Fibroblast of mammary gland (primary cell): ENCODE results near the gene COG5.
A peak's percentile ranks its signal among the peaks of the same experiment; 100 is the strongest.

Source experiments
- DNase-seq: peaks from one replicate; pipeline ENCODE4 v3.0.0-alpha.2; 2010; ENCODE audit warnings: low read depth
- H3K4me3 ChIP-seq: 2 replicates; pipeline ENCODE4 v1.5.1; 2011; ENCODE audit warnings: low read depth, mild to moderate bottlenecking, low read length, moderate library complexity; ENCODE audit not compliant: control insufficient read depth
- CTCF ChIP-seq: conservative IDR thresholded peaks from 2 replicates; pipeline ENCODE4 v1.5.1; 2011; ENCODE audit warnings: low read depth, low read length, inconsistent platforms; ENCODE audit not compliant: control insufficient read depth, insufficient read depth

Gene COG5

GRCh38 chr7:107167483-107168232 lies 396.1 kb downstream of the COG5 start:
- TF ChIP-seq CTCF = peak; percentile 47
- peak; percentile 93 for DNase-seq
- H3K4me3 ChIP-seq = peak overlapping the region; percentile 67

- DNase-seq = no peak
- no peak for TF ChIP-seq CTCF
- H3K4me3 ChIP-seq = peak overlapping the region; percentile 67
These were observed 396.8 kb downstream of the COG5 start for GRCh38 chr7:107166736-107167426.

GRCh38 chr7:107165341-107165740 lies 398.4 kb downstream of the COG5 start:
- no peak overlapping the region for H3K4me3 ChIP-seq
- no peak for DNase-seq
- TF ChIP-seq CTCF = no peak

GRCh38 chr7:107164092-107164491 lies 399.6 kb downstream of the COG5 start:
- TF ChIP-seq CTCF = no peak
- no peak overlapping the region for H3K4me3 ChIP-seq
- no peak for DNase-seq

GRCh38 chr7:107162475-107162874 lies 401.2 kb downstream of the COG5 start:
- H3K4me3 ChIP-seq = no peak overlapping the region
- peak; percentile 60 for DNase-seq
- no peak for TF ChIP-seq CTCF

GRCh38 chr7:107161415-107161814 lies 402.3 kb downstream of the COG5 start:
- TF ChIP-seq CTCF = no peak
- DNase-seq = no peak
- no peak overlapping the region for H3K4me3 ChIP-seq
